WTC11 (cell line): ENCODE results near the gene BIRC5. TPM values are rescaled to one million over a fixed set of nuclear protein-coding genes. Genes with fewer than 3 reads are reported as not detected.

Experiments used
- ATAC-seq: fragments of 200-7000 bp; cut with Tn5 transposase; 2 replicates; pipeline ENCODE4 v1.10.0; 2021; ENCODE audit warnings: mild to moderate bottlenecking, moderate library complexity
- CTCF ChIA-PET: fragments of 300-600 bp; sonication (Branson Sonifier 250); formaldehyde crosslinking; loops from one replicate; lab custom pipeline; 2021; ENCODE audit warnings: antibody characterized with exemption; lab: Charles Lee
- POLR2A ChIA-PET: fragments of 350-600 bp; sonication (Branson Sonifier 250); formaldehyde crosslinking; loops from one replicate; lab custom pipeline; 2021; ENCODE audit warnings: antibody characterized with exemption; lab: Charles Lee
- DNase-seq: peaks from one replicate; pipeline ENCODE4 v3.0.0; 2021; ENCODE audit warnings: low spot score
- H3K27ac Mint-ChIP-seq: 2 replicates; pipeline ENCODE4 v1.8.0; 2021; ENCODE audit warnings: mixed read lengths
- H3K27me3 Mint-ChIP-seq: 2 replicates; pipeline ENCODE4 v1.8.0; 2021; ENCODE audit warnings: low read depth, mild to moderate bottlenecking, moderate library complexity, mixed read lengths
- H3K36me3 Mint-ChIP-seq: 2 replicates; pipeline ENCODE4 v1.8.0; 2021; ENCODE audit warnings: mixed read lengths
- H3K4me1 Mint-ChIP-seq: 2 replicates; pipeline ENCODE4 v1.8.0; 2022; ENCODE audit warnings: mixed read lengths
- H3K4me3 Mint-ChIP-seq: 2 replicates; pipeline ENCODE4 v1.8.0; 2021; ENCODE audit warnings: mild to moderate bottlenecking, moderate library complexity, mixed read lengths
- H3K9me3 Mint-ChIP-seq: 2 replicates; pipeline ENCODE4 v1.8.0; 2021; ENCODE audit warnings: mixed read lengths
- E2F4 ChIP-seq: sonication (generic); formaldehyde crosslinking; IDR thresholded peaks from 2 replicates; pipeline ENCODE4 v1.8.1; 2022; ENCODE audit warnings: low read depth, mild to moderate bottlenecking, moderate library complexity, missing genetic modification reagents, borderline replicate concordance
- E2F5 ChIP-seq: sonication (generic); formaldehyde crosslinking; IDR thresholded peaks from 2 replicates; pipeline ENCODE4 v1.8.1; 2022; ENCODE audit warnings: mild to moderate bottlenecking, moderate library complexity, missing genetic modification reagents
- ERG ChIP-seq: fragments of 250-450 bp; sonication (Bioruptor Pico); IDR thresholded peaks from 2 replicates; pipeline ENCODE4 v1.8.0; 2021; ENCODE audit warnings: mild to moderate bottlenecking
- ESRRA ChIP-seq: sonication (generic); formaldehyde crosslinking; IDR thresholded peaks from 2 replicates; pipeline ENCODE4 v1.8.1; 2022; ENCODE audit warnings: mild to moderate bottlenecking, missing genetic modification reagents, borderline replicate concordance
- FOXP4 ChIP-seq: sonication (generic); formaldehyde crosslinking; IDR thresholded peaks from 2 replicates; pipeline ENCODE4 v1.8.0; 2022; ENCODE audit warnings: mild to moderate bottlenecking, missing genetic modification reagents
- HMGA2 ChIP-seq: fragments of 250-450 bp; sonication (Bioruptor Pico); IDR thresholded peaks from 2 replicates; pipeline ENCODE4 v1.4.0; 2021; ENCODE audit warnings: mild to moderate bottlenecking, moderate library complexity
- JUN ChIP-seq: sonication (generic); formaldehyde crosslinking; IDR thresholded peaks from 2 replicates; pipeline ENCODE4 v1.8.0; 2023; ENCODE audit warnings: mild to moderate bottlenecking, missing genetic modification reagents
- NFE2L1 ChIP-seq: sonication (generic); formaldehyde crosslinking; IDR thresholded peaks from 2 replicates; pipeline ENCODE4 v1.8.1; 2023; ENCODE audit warnings: missing genetic modification reagents
- SMAD3 ChIP-seq: sonication (generic); formaldehyde crosslinking; IDR thresholded peaks from 2 replicates; pipeline ENCODE4 v1.8.0; 2022; ENCODE audit warnings: missing genetic modification reagents, mild to moderate bottlenecking, borderline replicate concordance
- SP1 ChIP-seq: sonication (generic); formaldehyde crosslinking; conservative IDR thresholded peaks from 2 replicates; pipeline ENCODE4 v1.8.1; 2022; ENCODE audit warnings: missing genetic modification reagents
- TEAD1 ChIP-seq: sonication (generic); formaldehyde crosslinking; IDR thresholded peaks from 2 replicates; pipeline ENCODE4 v1.8.0; 2022; ENCODE audit warnings: mild to moderate bottlenecking, missing genetic modification reagents
- TEAD4 ChIP-seq: sonication (generic); formaldehyde crosslinking; IDR thresholded peaks from 2 replicates; pipeline ENCODE4 v1.8.0; 2022; ENCODE audit warnings: mild to moderate bottlenecking, missing genetic modification reagents
- ZNF121 ChIP-seq: sonication (generic); formaldehyde crosslinking; IDR thresholded peaks from 2 replicates; pipeline ENCODE4 v1.8.0; 2023; ENCODE audit warnings: missing genetic modification reagents
- ZNF138 ChIP-seq: sonication (generic); formaldehyde crosslinking; conservative IDR thresholded peaks from 2 replicates; pipeline ENCODE4 v1.8.1; 2022; ENCODE audit warnings: mild to moderate bottlenecking, moderate library complexity, missing genetic modification reagents
- ZNF317 ChIP-seq: sonication (generic); formaldehyde crosslinking; IDR thresholded peaks from 2 replicates; pipeline ENCODE4 v1.8.1; 2023; ENCODE audit warnings: low read depth, mild to moderate bottlenecking, moderate library complexity, missing genetic modification reagents, borderline replicate concordance
- ZNF532 ChIP-seq: fragments of 250-450 bp; sonication (Bioruptor Pico); IDR thresholded peaks from 2 replicates; pipeline ENCODE4 v1.9.0; 2021; ENCODE audit warnings: mild to moderate bottlenecking, borderline replicate concordance
- ZNF671 ChIP-seq: fragments of 250-450 bp; sonication (Bioruptor Pico); IDR thresholded peaks from 2 replicates; pipeline ENCODE4 v1.8.0; 2021; ENCODE audit warnings: mild to moderate bottlenecking
- total RNA-seq: library from RNA; stranded (reverse); gene quantifications from 3 replicates; pipeline ENCODE4 v1.2.3, GENCODE V29; 2021

Gene BIRC5
- total RNA-seq, 1 experiment from 2014 or later = 115 TPM

- TF ChIP-seq JUN (CRISPR knock-in tag) (no peak), E2F5 (CRISPR knock-in tag) (no peak), ESRRA (CRISPR knock-in tag) (no peak), ZNF532 (CRISPR knock-in tag) (no peak), FOXP4 (no peak), SP1 (no peak), ZNF121 (no peak), ZNF317 (CRISPR knock-in tag) (no peak)
- 0 out of 2 replicates have a peak, but pooled peaks cover 5% of the 10 kb centered on the region for H3K4me1 Mint-ChIP-seq
- ChIA-PET CTCF (interaction anchor here (0.6 kb wide), 1 partner anchor 42 kb away, joined by 5 read pairs; no protein-coding TSS in a partner anchor), POLR2A (no interaction called here)
- H3K27ac Mint-ChIP-seq = no peak overlapping the region
- ATAC-seq (no peak), DNase-seq (no peak)
- peaks cover 4% of the 10 kb centered on the region for H3K36me3 Mint-ChIP-seq
- no peak overlapping the region for H3K4me3 Mint-ChIP-seq
- no peaks in the 10 kb centered on the region for H3K9me3 Mint-ChIP-seq
- peaks cover 5% of the 10 kb centered on the region; the same call in 1 of the 2 replicates for H3K27me3 Mint-ChIP-seq
Observed at GRCh38 chr17:78210111-78210510, 3.9 kb upstream of the BIRC5 start.

- no peak overlapping the region for H3K27ac Mint-ChIP-seq
- CTCF ChIA-PET = no interaction called here
Observed at GRCh38 chr17:78211032-78211431, 3.0 kb upstream of the BIRC5 start.

More at GRCh38 chr17:78211032-78211431, 3.0 kb upstream of the BIRC5 start:
- Mint-ChIP-seq H3K27me3 (peaks cover 5% of the 10 kb centered on the region; the same call in 1 of the 2 replicates), H3K36me3 (peaks cover 8% of the 10 kb centered on the region), H3K4me3 (no peak overlapping the region), H3K9me3 (no peaks in the 10 kb centered on the region), H3K4me1 (peaks cover 10% of the 10 kb centered on the region; the same call in 1 of the 2 replicates)
- DNase-seq = no peak
- TF ChIP-seq SMAD3 = no peak
- no peak for TF ChIP-seq E2F4 (CRISPR knock-in tag)
- TF ChIP-seq HMGA2 (CRISPR knock-in tag) = no peak
- no peak for TF ChIP-seq ZNF671 (CRISPR knock-in tag)
- no peak for TF ChIP-seq ERG
- TF ChIP-seq TEAD1 = no peak
- TF ChIP-seq TEAD4 (CRISPR knock-in tag) = no peak
- no peak for TF ChIP-seq ZNF138 (CRISPR knock-in tag)
- TF ChIP-seq NFE2L1 (CRISPR knock-in tag) = no peak
- no peak for ATAC-seq
- POLR2A ChIA-PET = no interaction called here
